ENCODE measurements around the gene GOLM1. TPM values are rescaled to one million over a fixed set of nuclear protein-coding genes. Genes with fewer than 3 reads are reported as not detected.

The GOLM1 gene
- total RNA-seq, 2 experiments from 2014 or later: 0.22 TPM; not detected in 1

DNA sequence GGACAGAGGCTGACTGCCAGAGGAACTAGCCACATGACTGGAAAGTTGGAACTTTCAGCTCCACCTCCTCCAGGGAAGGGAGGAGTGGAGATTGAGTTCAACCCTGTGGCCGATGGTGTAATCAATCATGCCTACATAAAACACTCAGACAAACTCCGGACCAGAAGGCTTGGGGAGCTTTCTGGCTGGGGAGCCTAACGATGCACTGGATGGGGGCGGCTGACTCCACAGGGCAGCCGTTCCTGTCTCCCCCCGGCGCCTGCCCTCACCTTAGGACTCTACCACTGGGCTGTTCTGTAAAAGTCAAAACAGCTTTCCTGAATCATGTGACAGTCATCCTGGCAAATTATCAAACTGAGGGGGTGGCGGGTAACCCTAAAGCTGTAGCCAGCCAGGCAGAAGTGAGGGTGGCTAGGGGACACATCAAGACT, 58.0 kb downstream of the GOLM1 start:
- DNase-seq (no peak), ATAC-seq (ENCODE audit: poor library complexity) (no peak)
- ChIA-PET CTCF (interaction anchor here (1.5 kb wide), 1 partner anchor 9 kb away, joined by 3 read pairs; no protein-coding TSS in a partner anchor), POLR2A (no interaction called here)
- H3K27ac ChIP-seq (ENCODE audit: low read depth in 1 of 2, low read length in 2 of 2): no peak overlapping the region
- no peak overlapping the region for H3K4me3 Mint-ChIP-seq
- H3K27me3 ChIP-seq (ENCODE audit: control insufficient read depth in 1 of 2, insufficient read depth in 2 of 2, low read length in 2 of 2): no peaks in the 10 kb centered on the region
- no peaks in the 10 kb centered on the region for H3K4me1 ChIP-seq (ENCODE audit: insufficient read depth, low read length)
- no peaks in the 10 kb centered on the region for H3K9me3 Mint-ChIP-seq
- no peaks in the 10 kb centered on the region for H3K36me3 Mint-ChIP-seq (ENCODE audit: low read depth)
- no peaks in the 10 kb centered on the region for H3K36me3 ChIP-seq (ENCODE audit: insufficient read depth, low read length)
- no peak for TF ChIP-seq CTCF (IDR thresholded peaks at IDR 0.05)
- H3K9me3 ChIP-seq (ENCODE audit: control insufficient read depth in 1 of 2, insufficient read depth in 1 of 2, low read length in 2 of 2): peaks cover 0 to 3% of the 10 kb centered on the region in 2 experiments
- no peaks in the 10 kb centered on the region for H3K4me1 Mint-ChIP-seq (ENCODE audit: low read depth)
- H3K27ac Mint-ChIP-seq: no peak overlapping the region
- intact Hi-C loops (cut with DNase I, micrococcal nuclease): no loop called here
- H3K27me3 Mint-ChIP-seq: no peaks in the 10 kb centered on the region
- no peak overlapping the region for H3K4me3 ChIP-seq (ENCODE audit: low read length)

DNA sequence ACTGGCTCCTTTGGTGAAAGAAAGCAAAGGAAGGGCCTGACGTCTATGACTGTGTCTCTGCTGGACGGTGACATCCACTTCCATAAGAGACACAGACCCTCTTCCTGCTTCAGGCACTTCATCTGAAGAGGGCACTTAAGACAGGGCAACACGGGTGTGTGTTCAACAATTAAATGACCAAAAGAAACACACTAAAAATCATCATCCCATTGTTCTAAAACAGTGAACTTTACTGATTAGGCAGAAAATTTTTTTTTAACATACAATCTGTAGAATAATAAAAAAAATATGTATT, 58.5 kb downstream of the GOLM1 start:
- no peaks in the 10 kb centered on the region for H3K27me3 Mint-ChIP-seq
- intact Hi-C loops (cut with DNase I, micrococcal nuclease): no loop called here
- H3K4me1 Mint-ChIP-seq (ENCODE audit: low read depth): no peaks in the 10 kb centered on the region
- ATAC-seq (ENCODE audit: poor library complexity) (no peak), DNase-seq (no peak)
- H3K4me3 ChIP-seq (ENCODE audit: low read length): no peak overlapping the region
- no peak overlapping the region for H3K27ac ChIP-seq (ENCODE audit: low read depth in 1 of 2, low read length in 2 of 2)
- H3K27me3 ChIP-seq (ENCODE audit: control insufficient read depth in 1 of 2, insufficient read depth in 2 of 2, low read length in 2 of 2): no peaks in the 10 kb centered on the region
- POLR2A ChIA-PET: no interaction called here
- H3K9me3 ChIP-seq (ENCODE audit: control insufficient read depth in 1 of 2, insufficient read depth in 1 of 2, low read length in 2 of 2): peaks cover 0 to 7% of the 10 kb centered on the region in 2 experiments
- H3K4me1 ChIP-seq (ENCODE audit: insufficient read depth, low read length): no peaks in the 10 kb centered on the region
- H3K9me3 Mint-ChIP-seq: no peaks in the 10 kb centered on the region
- H3K4me3 Mint-ChIP-seq: no peak overlapping the region
- no peaks in the 10 kb centered on the region for H3K36me3 ChIP-seq (ENCODE audit: insufficient read depth, low read length)
- H3K36me3 Mint-ChIP-seq (ENCODE audit: low read depth): no peaks in the 10 kb centered on the region
- TF ChIP-seq CTCF (IDR thresholded peaks at IDR 0.05): no peak
- H3K27ac Mint-ChIP-seq: no peak overlapping the region
- CTCF ChIA-PET: no interaction called here

- DNase-seq (no peak), ATAC-seq (ENCODE audit: poor library complexity) (no peak)
- H3K27ac Mint-ChIP-seq: no peak overlapping the region
- no peaks in the 10 kb centered on the region for H3K4me1 Mint-ChIP-seq (ENCODE audit: low read depth)
- Histone ChIP-seq H3K36me3 (ENCODE audit: insufficient read depth, low read length) (no peaks in the 10 kb centered on the region), H3K4me3 (ENCODE audit: low read length) (no peak overlapping the region), H3K9me3 (ENCODE audit: control insufficient read depth in 1 of 2, insufficient read depth in 1 of 2, low read length in 2 of 2) (peaks cover 0 to 7% of the 10 kb centered on the region in 2 experiments), H3K27ac (ENCODE audit: low read depth in 1 of 2, low read length in 2 of 2) (no peak overlapping the region), H3K4me1 (ENCODE audit: insufficient read depth, low read length) (no peaks in the 10 kb centered on the region), H3K27me3 (ENCODE audit: control insufficient read depth in 1 of 2, insufficient read depth in 2 of 2, low read length in 2 of 2) (no peaks in the 10 kb centered on the region)
- TF ChIP-seq CTCF (IDR thresholded peaks at IDR 0.05): no peak
- no peaks in the 10 kb centered on the region for H3K36me3 Mint-ChIP-seq (ENCODE audit: low read depth)
- intact Hi-C loops (cut with DNase I, micrococcal nuclease): no loop called here
- ChIA-PET CTCF (no interaction called here), POLR2A (interaction anchor here (0.8 kb wide), 1 partner anchor 28 kb away, joined by 3 read pairs; no protein-coding TSS in a partner anchor)
- H3K4me3 Mint-ChIP-seq: no peak overlapping the region
- no peaks in the 10 kb centered on the region for H3K27me3 Mint-ChIP-seq
- no peaks in the 10 kb centered on the region for H3K9me3 Mint-ChIP-seq
Measured at GRCh38 chr9:86039991-86040860, 59.1 kb downstream of the GOLM1 start.
